Suprapubic skin (tissue), 4 donors: ENCODE data around the gene TRIM37. TPM values are rescaled to one million over a fixed set of nuclear protein-coding genes. Genes with fewer than 3 reads are reported as not detected.

ENCODE experiments used
- DNase-seq, 2 donors: peaks; one replicate each; pipeline ENCODE4 v3.0.0-alpha.2; 2019; ENCODE audit warnings: low spot score in 2 of 2
- H3K27ac ChIP-seq: fragments of 200-600 bp; sonication (generic); one replicate; pipeline ENCODE4 v1.5.1; 2019
- H3K27me3 ChIP-seq: fragments of 200-600 bp; sonication (generic); one replicate; pipeline ENCODE4 v1.5.1; 2019
- H3K36me3 ChIP-seq: fragments of 200-600 bp; sonication (generic); one replicate; pipeline ENCODE4 v1.5.1; 2019
- H3K4me1 ChIP-seq: fragments of 200-600 bp; sonication (generic); one replicate; pipeline ENCODE4 v1.5.1; 2019
- H3K4me3 ChIP-seq: fragments of 200-600 bp; sonication (generic); one replicate; pipeline ENCODE4 v1.5.1; 2019; ENCODE audit warnings: mild to moderate bottlenecking
- H3K9me3 ChIP-seq: fragments of 200-600 bp; sonication (generic); one replicate; pipeline ENCODE4 v1.5.1; 2019
- CTCF ChIP-seq, 2 donors: fragments of 200-600 bp in 1 of 2; fragments of 450-650 bp in 1 of 2; sonication (generic) in 1 of 2; IDR thresholded peaks; one replicate each; pipeline ENCODE4 v1.5.1; 2016 to 2019; ENCODE audit warnings: antibody characterized with exemption in 2 of 2, mild to moderate bottlenecking in 1 of 2, moderate library complexity in 1 of 2
- EP300 ChIP-seq: sonication (generic); formaldehyde crosslinking; IDR thresholded peaks from one replicate; pipeline ENCODE4 v1.6.1; 2017; ENCODE audit warnings: antibody characterized with exemption
- POLR2A ChIP-seq, 2 donors: fragments of 450-650 bp; IDR thresholded peaks; one replicate each; pipeline ENCODE4 v1.6.1; 2017; ENCODE audit warnings: antibody characterized with exemption in 2 of 2, mild to moderate bottlenecking in 2 of 2, moderate library complexity in 2 of 2
- POLR2AphosphoS5 ChIP-seq, 3 donors: sonication (generic); formaldehyde crosslinking; IDR thresholded peaks; one replicate each; pipeline ENCODE4 v1.6.1; 2017; ENCODE audit warnings: antibody characterized with exemption in 3 of 3
- WGBS: methylation state at CpG from one replicate; pipeline ENCODE4 v1.1.5; 2018; 5-methylcytosine and 5-hydroxymethylcytosine counted together
- total RNA-seq, 4 donors: library from RNA; depleted of rRNA; stranded (reverse); fragments of >200 nt; gene quantifications; one replicate each; pipeline ENCODE4 v1.1.0, GENCODE V29; 2016

Gene TRIM37
- total RNA-seq, 4 donors from 2014 or later = 11.1 to 18.3 (median 14.6) TPM

DNA sequence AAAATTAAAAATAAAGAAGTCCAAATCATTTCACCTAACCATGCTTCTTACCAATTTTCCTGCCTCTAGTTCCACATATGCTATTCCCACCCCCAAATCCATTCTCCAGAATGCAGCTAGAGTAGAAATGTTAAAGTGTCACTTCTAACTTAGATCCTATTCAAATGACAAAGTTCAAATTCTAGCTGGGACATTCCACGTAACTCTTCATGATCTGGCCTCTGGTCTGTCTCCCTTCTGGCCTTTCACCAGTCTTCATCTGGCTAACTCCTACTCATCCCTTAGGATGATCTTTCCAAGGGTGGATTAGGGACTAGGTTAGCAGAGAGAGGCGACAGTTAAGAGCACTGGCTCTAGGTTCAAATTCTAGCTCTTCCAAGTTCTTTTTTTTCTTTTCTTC is 97.9 kb downstream of the TRIM37 start:
- 90% methylated on average over 2 of the region's 2 CpGs for whole genome bisulfite sequencing
- DNase-seq = no peak
- no peaks in the 10 kb centered on the region for H3K9me3 ChIP-seq
- H3K4me1 ChIP-seq = no peaks in the 10 kb centered on the region
- peaks cover 39% of the 10 kb centered on the region for H3K36me3 ChIP-seq
- TF ChIP-seq CTCF (IDR thresholded peaks at IDR 0.05) (no peak), EP300 (no peak)
- no peak overlapping the region for H3K4me3 ChIP-seq
- no peak overlapping the region for H3K27ac ChIP-seq
- H3K27me3 ChIP-seq = no peaks in the 10 kb centered on the region

GRCh38 chr17:59007995-59008394 is 98.7 kb downstream of the TRIM37 start:
- no peak for TF ChIP-seq EP300
- TF ChIP-seq POLR2A (IDR thresholded peaks at IDR 0.05) = no peak
- no peak for TF ChIP-seq CTCF (IDR thresholded peaks at IDR 0.05)
- TF ChIP-seq POLR2AphosphoS5 (IDR thresholded peaks at IDR 0.05) = no peak
- no peak overlapping the region for H3K27ac ChIP-seq
- H3K4me1 ChIP-seq = no peaks in the 10 kb centered on the region
- no peaks in the 10 kb centered on the region for H3K27me3 ChIP-seq
- 74% methylated on average over 2 of the region's 2 CpGs for WGBS
- peaks cover 32% of the 10 kb centered on the region for H3K36me3 ChIP-seq
- H3K9me3 ChIP-seq = no peaks in the 10 kb centered on the region
- H3K4me3 ChIP-seq = no peak overlapping the region
- no peak for DNase-seq

DNA sequence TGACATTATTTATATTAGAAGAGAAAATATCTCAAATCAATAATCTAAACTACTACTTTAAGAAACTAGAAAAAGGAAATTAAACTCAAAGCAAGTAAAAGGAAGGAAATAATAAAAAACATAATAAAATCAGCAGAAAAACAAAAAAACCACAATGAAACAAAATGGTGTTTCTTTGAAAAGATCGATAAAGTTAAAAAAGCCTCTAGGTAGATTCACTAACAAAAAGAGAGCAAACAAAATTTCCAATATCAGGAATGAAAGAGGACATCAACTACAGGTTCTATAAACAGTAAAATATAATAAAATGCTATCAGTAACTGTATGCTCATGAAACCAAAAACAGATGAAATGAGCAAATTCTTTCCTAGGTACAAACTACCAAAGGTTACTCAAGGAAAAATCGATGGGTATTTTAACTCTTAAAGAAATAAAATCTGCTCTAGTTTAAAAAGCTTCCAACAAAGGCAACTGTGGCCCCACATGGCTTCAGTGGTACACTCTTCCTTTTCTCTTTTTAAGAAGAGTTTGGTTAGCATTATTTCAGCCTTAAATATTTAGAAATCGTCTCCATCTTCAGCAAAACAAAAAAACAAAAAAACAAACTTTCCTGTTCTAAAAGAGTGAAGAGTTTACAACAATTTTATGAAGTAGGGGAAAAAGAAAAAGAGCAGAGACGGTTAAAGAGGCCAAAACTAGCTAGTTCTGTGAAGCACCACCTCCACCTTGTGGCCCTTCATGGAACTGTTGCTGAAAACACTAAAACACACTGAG is 102.2 kb downstream of the TRIM37 start:
- TF ChIP-seq EP300 (no peak), CTCF (IDR thresholded peaks at IDR 0.05) (peak; percentile 87 to 98)

DNA sequence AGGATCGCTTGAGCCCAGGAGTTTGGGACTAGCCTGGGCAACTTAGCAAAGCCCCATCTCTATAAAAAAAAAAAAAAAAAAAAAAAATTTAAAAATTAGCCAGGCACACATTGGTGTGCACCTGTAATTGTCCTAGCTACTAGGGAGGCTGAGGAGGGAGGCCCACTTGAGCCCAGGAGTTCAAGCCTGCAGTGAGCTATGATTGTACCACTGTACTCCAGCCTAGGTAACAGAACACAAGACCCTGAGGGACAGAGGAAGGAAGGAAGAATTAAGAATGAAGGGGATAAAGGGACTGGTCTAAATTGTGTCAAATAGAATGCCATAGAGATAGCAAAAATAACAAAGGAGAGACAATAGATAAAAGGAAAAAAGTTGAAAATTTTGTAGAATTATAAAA is 102.8 kb downstream of the TRIM37 start:
- H3K9me3 ChIP-seq = no peaks in the 10 kb centered on the region
- no peak overlapping the region for H3K27ac ChIP-seq
- DNase-seq = no peak
- TF ChIP-seq CTCF (IDR thresholded peaks at IDR 0.05) (no peak), POLR2A (IDR thresholded peaks at IDR 0.05) (no peak), POLR2AphosphoS5 (IDR thresholded peaks at IDR 0.05) (no peak), EP300 (no peak)
- no peak overlapping the region for H3K4me3 ChIP-seq
- no peaks in the 10 kb centered on the region for H3K4me1 ChIP-seq
- peaks cover 28% of the 10 kb centered on the region for H3K36me3 ChIP-seq
- WGBS = 81% methylated on average over 1 of the region's 1 CpG
- H3K27me3 ChIP-seq = no peaks in the 10 kb centered on the region

More for the DNA sequence above, 102.2 kb downstream of the TRIM37 start:
- H3K36me3 ChIP-seq = peaks cover 26% of the 10 kb centered on the region
- no peaks in the 10 kb centered on the region for H3K4me1 ChIP-seq
- H3K4me3 ChIP-seq = no peak overlapping the region
- peak in 1 of 2 donors; percentile 69 for DNase-seq
- H3K9me3 ChIP-seq = no peaks in the 10 kb centered on the region
- no peak overlapping the region for H3K27ac ChIP-seq
- H3K27me3 ChIP-seq = no peaks in the 10 kb centered on the region
- WGBS = 23% methylated on average over 4 of the region's 4 CpGs

DNA sequence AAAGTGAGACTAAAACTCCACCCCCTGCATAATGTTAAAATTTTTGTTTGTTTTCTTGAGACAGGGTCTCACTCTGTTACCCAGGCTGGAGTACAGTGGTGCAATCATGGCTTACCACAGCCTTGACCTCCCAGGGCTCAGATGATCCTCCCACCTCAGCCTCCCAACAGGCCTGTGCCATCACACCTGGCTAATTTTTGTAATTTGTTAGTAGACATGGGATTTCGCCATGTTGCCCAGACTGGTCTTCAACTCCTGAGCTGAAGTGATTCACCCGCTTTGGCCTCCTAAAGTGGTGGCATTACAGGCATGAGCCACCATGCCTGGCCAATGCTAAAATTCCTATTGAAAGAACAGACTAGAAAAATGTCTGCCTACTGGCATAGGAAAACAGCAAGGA is 103.8 kb downstream of the TRIM37 start:
- Histone ChIP-seq H3K4me1 (no peaks in the 10 kb centered on the region), H3K9me3 (no peaks in the 10 kb centered on the region), H3K36me3 (peaks cover 26% of the 10 kb centered on the region), H3K27me3 (no peaks in the 10 kb centered on the region), H3K4me3 (no peak overlapping the region), H3K27ac (no peak overlapping the region)
- no peak for DNase-seq
- WGBS = 100% methylated on average over 2 of the region's 2 CpGs
- TF ChIP-seq CTCF (IDR thresholded peaks at IDR 0.05) = no peak
- no peak for TF ChIP-seq POLR2A (IDR thresholded peaks at IDR 0.05)
- no peak for TF ChIP-seq EP300
- no peak for TF ChIP-seq POLR2AphosphoS5 (IDR thresholded peaks at IDR 0.05)
